MM.1S (cell line): Measurements from ENCODE around the gene KCNH1.

Experiments
- EZH2 ChIP-seq: fragments of 300-600 bp; sonication (generic); optimal IDR thresholded peaks from 2 replicates; pipeline ENCODE3; 2017; ENCODE audit warnings: low read depth, mild to moderate bottlenecking, antibody characterized with exemption, low read length, mixed read lengths
- TF ChIP-seq, protein P1 (sequence below): fragments of 300-600 bp; sonication (generic); IDR thresholded peaks from 2 replicates; pipeline ENCODE4 v1.5.1; 2016; ENCODE audit warnings: antibody characterized with exemption, low read length, mixed read lengths

DNA sequence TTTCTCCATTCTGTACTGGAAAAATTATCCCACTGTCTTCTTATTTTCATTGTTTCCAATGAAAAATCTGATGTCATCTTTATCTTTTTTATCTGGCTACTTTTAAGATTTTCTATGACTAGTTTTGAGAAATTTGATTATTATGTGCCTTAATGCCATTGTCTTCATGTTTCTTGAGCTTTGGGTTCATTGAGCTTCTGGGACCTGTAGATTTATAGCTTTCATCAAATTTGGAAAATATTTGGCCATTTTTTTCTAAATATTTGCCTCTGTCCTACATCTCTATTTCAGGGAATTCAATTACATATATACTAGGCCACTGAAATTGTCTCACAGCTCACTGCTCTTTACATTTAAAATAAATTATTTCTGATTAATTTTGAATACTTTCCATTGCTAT, 38.7 kb upstream of the KCNH1 start:
- TF ChIP-seq, protein P1, sequence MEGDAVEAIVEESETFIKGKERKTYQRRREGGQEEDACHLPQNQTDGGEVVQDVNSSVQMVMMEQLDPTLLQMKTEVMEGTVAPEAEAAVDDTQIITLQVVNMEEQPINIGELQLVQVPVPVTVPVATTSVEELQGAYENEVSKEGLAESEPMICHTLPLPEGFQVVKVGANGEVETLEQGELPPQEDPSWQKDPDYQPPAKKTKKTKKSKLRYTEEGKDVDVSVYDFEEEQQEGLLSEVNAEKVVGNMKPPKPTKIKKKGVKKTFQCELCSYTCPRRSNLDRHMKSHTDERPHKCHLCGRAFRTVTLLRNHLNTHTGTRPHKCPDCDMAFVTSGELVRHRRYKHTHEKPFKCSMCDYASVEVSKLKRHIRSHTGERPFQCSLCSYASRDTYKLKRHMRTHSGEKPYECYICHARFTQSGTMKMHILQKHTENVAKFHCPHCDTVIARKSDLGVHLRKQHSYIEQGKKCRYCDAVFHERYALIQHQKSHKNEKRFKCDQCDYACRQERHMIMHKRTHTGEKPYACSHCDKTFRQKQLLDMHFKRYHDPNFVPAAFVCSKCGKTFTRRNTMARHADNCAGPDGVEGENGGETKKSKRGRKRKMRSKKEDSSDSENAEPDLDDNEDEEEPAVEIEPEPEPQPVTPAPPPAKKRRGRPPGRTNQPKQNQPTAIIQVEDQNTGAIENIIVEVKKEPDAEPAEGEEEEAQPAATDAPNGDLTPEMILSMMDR = no peak
- no peak for TF ChIP-seq EZH2
